Esophagus squamous epithelium (tissue), 5 donors: ENCODE data around the gene SOX12. TPM values are rescaled to one million over a fixed set of nuclear protein-coding genes. Genes with fewer than 3 reads are reported as not detected.
A peak's percentile ranks its signal among the peaks of the same experiment; 100 is the strongest.
"Not testable (repeated sequence)": the region's sequence is repeated elsewhere in the genome, so short reads cannot be mapped to it uniquely, and the experiment has no call there.

ENCODE experiments used
- DNase-seq: peaks from one replicate; lab custom pipeline; 2025; lab: John Stamatoyannopoulos, UW
- H3K27ac ChIP-seq, 4 donors: fragments of 200-600 bp; sonication (generic); one replicate each; pipeline ENCODE4 v1.5.1; 2016 to 2019; ENCODE audit warnings: mild to moderate bottlenecking in 1 of 4
- H3K27me3 ChIP-seq, 4 donors: fragments of 200-600 bp; sonication (generic); 1 replicate in 3 of 4; 2 replicates in 1 of 4; pipeline versions ENCODE4 v1.5.1 to v1.6.0; 2017 to 2021; ENCODE audit warnings: antibody characterized with exemption in 1 of 4
- H3K36me3 ChIP-seq, 3 donors: fragments of 200-600 bp; sonication (generic); one replicate each; pipeline ENCODE4 v1.5.1; 2016 to 2019
- H3K4me1 ChIP-seq, 3 donors: fragments of 200-600 bp; sonication (generic); one replicate each; pipeline ENCODE4 v1.5.1; 2017 to 2019
- H3K4me3 ChIP-seq, 4 donors: fragments of 200-600 bp; sonication (generic); 1 replicate in 3 of 4; 2 replicates in 1 of 4; pipeline ENCODE4 v1.5.1; 2016 to 2019; ENCODE audit warnings: mild to moderate bottlenecking in 2 of 4, moderate library complexity in 1 of 4
- H3K9me3 ChIP-seq, 3 donors: fragments of 200-600 bp; sonication (generic); one replicate each; pipeline ENCODE4 v1.5.1; 2016 to 2019
- POLR2A ChIP-seq, 4 donors: fragments of 450-650 bp; IDR thresholded peaks; one replicate each; pipeline ENCODE4 v1.6.1; 2017; ENCODE audit warnings: antibody characterized with exemption in 4 of 4, mild to moderate bottlenecking in 4 of 4, moderate library complexity in 3 of 4
- WGBS, 2 donors: methylation state at CpG; one replicate each; pipeline ENCODE4 v1.1.5; 2018; 5-methylcytosine and 5-hydroxymethylcytosine counted together
- intact Hi-C: fragments of 100-400 bp; cut with DNase I; formaldehyde crosslinking; loops from one replicate; pipeline ENCODE4 v1.15.0; 2022
- total RNA-seq, 4 donors: library from RNA; depleted of rRNA; stranded (reverse); fragments of >200 nt; gene quantifications; one replicate each; pipeline ENCODE4 v1.1.0, GENCODE V29; 2016
- TF ChIP-seq, protein P1 (sequence below), 6 experiments: fragments of 450-650 bp in 4 of 6; fragments of 200-600 bp in 2 of 6; sonication (generic) in 2 of 6; IDR thresholded peaks; one replicate each; pipeline ENCODE4 v1.5.1; 2016 to 2019; ENCODE audit warnings: antibody characterized with exemption in 6 of 6, mild to moderate bottlenecking in 4 of 6, moderate library complexity in 4 of 6
- donor health status: DM: yes; HTN: yes; CAD: no.

Gene SOX12
- total RNA-seq, 4 donors from 2014 or later: 2.1 to 3.8 (median 3.3) TPM

- intact Hi-C loops: no loop called here
- no peak overlapping the region for H3K4me3 ChIP-seq
- WGBS, 2 donors: 90 to 93% methylated on average over 8 of the region's 8 CpGs
- H3K27ac ChIP-seq: no peak overlapping the region
- DNase-seq: no peak
- peaks cover 9 to 15% (median 11%) of the 10 kb centered on the region in 3 donors for H3K4me1 ChIP-seq
- no peaks in the 10 kb centered on the region for H3K36me3 ChIP-seq
- H3K9me3 ChIP-seq: no peaks in the 10 kb centered on the region
- no peak for TF ChIP-seq POLR2A (IDR thresholded peaks at IDR 0.05)
- TF ChIP-seq, protein P1, sequence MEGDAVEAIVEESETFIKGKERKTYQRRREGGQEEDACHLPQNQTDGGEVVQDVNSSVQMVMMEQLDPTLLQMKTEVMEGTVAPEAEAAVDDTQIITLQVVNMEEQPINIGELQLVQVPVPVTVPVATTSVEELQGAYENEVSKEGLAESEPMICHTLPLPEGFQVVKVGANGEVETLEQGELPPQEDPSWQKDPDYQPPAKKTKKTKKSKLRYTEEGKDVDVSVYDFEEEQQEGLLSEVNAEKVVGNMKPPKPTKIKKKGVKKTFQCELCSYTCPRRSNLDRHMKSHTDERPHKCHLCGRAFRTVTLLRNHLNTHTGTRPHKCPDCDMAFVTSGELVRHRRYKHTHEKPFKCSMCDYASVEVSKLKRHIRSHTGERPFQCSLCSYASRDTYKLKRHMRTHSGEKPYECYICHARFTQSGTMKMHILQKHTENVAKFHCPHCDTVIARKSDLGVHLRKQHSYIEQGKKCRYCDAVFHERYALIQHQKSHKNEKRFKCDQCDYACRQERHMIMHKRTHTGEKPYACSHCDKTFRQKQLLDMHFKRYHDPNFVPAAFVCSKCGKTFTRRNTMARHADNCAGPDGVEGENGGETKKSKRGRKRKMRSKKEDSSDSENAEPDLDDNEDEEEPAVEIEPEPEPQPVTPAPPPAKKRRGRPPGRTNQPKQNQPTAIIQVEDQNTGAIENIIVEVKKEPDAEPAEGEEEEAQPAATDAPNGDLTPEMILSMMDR (IDR thresholded peaks at IDR 0.05): no peak
- H3K27me3 ChIP-seq: no peaks in the 10 kb centered on the region
Observed at GRCh38 chr20:334578-334977, 9.2 kb downstream of the SOX12 start.

GRCh38 chr20:336040-336439 lies 10.7 kb downstream of the SOX12 start:
- H3K4me1 ChIP-seq, H3K36me3 ChIP-seq, H3K4me3 ChIP-seq, H3K9me3 ChIP-seq, H3K27ac ChIP-seq, H3K27me3 ChIP-seq, DNase-seq, intact Hi-C loops: not testable (repeated sequence)
- 80% methylated on average over 1 of the region's 1 CpG; no CpG with 5 or more reads in 1 of the 2 donors for WGBS, 2 donors

GRCh38 chr20:341682-342081 lies 16.3 kb downstream of the SOX12 start:
- no peak overlapping the region for H3K4me3 ChIP-seq
- intact Hi-C loops: loop anchor here (10.0 kb wide), 1 partner anchor 313 kb away; the partner anchor contains the start of gene SRXN1
- peaks cover 0 to 16% (median 0%) of the 10 kb centered on the region in 3 donors for H3K9me3 ChIP-seq
- WGBS, 2 donors: 35 to 56% methylated on average over 2 of the region's 2 CpGs
- no peak for DNase-seq
- H3K4me1 ChIP-seq: peaks cover 4 to 8% (median 6%) of the 10 kb centered on the region in 3 donors
- H3K27ac ChIP-seq: no peak overlapping the region
- TF ChIP-seq, protein P1 (IDR thresholded peaks at IDR 0.05): no peak
- TF ChIP-seq POLR2A (IDR thresholded peaks at IDR 0.05): no peak
- H3K36me3 ChIP-seq: peaks cover 0 to 9% (median 0%) of the 10 kb centered on the region in 3 donors
- no peaks in the 10 kb centered on the region for H3K27me3 ChIP-seq

GRCh38 chr20:343107-343506 lies 17.8 kb downstream of the SOX12 start:
- Histone ChIP-seq H3K4me3 (no peak overlapping the region), H3K27ac (no peak overlapping the region), H3K27me3 (no peaks in the 10 kb centered on the region), H3K4me1 (peaks cover 6 to 23% (median 8%) of the 10 kb centered on the region in 3 donors), H3K36me3 (peaks cover 0 to 9% (median 0%) of the 10 kb centered on the region in 3 donors), H3K9me3 (peaks cover 0 to 16% (median 0%) of the 10 kb centered on the region in 3 donors)
- DNase-seq: no peak
- intact Hi-C loops: loop anchor here (10.0 kb wide), 1 partner anchor 312 kb away; the partner anchor contains the start of gene SRXN1
- TF ChIP-seq, protein P1 (IDR thresholded peaks at IDR 0.05): no peak
- no peak for TF ChIP-seq POLR2A (IDR thresholded peaks at IDR 0.05)

GRCh38 chr20:346033-346639 lies 20.8 kb downstream of the SOX12 start:
- WGBS, 2 donors: 61 to 81% methylated on average over 5 to 6 of the region's 9 CpGs
- no peak for DNase-seq
- no peak for TF ChIP-seq POLR2A (IDR thresholded peaks at IDR 0.05)
- TF ChIP-seq, protein P1 (IDR thresholded peaks at IDR 0.05): no peak
- H3K27me3 ChIP-seq: no peaks in the 10 kb centered on the region
- intact Hi-C loops: loop anchor here (10.0 kb wide), 1 partner anchor 309 kb away; the partner anchor contains the start of gene SRXN1
- peak overlapping the region; percentile 80 to 96 (median 91) for H3K27ac ChIP-seq
- peaks cover 0 to 16% (median 0%) of the 10 kb centered on the region in 3 donors for H3K9me3 ChIP-seq
- peaks cover 6 to 34% (median 8%) of the 10 kb centered on the region in 3 donors for H3K4me1 ChIP-seq
- peaks cover 0 to 25% (median 8%) of the 10 kb centered on the region in 3 donors for H3K36me3 ChIP-seq
- peak overlapping the region; percentile 68 to 78 (median 76) for H3K4me3 ChIP-seq
